ACC112 (cell line): ENCODE measurements around the gene FAM32A.

ENCODE experiments used
- H2AFZ ChIP-seq: fragments of 200-600 bp; sonication (generic); one replicate; pipeline ENCODE4 v1.6.0; 2017; ENCODE audit warnings: antibody characterized with exemption, low read length; ENCODE audit not compliant: unreplicated experiment
- H3K27ac ChIP-seq: fragments of 200-600 bp; sonication (generic); 2 replicates; pipeline ENCODE4 v1.5.1; 2014; ENCODE audit warnings: low read depth, mild to moderate bottlenecking, antibody characterized with exemption, low read length, moderate library complexity
- H3K27me3 ChIP-seq: fragments of 200-600 bp; sonication (generic); 2 replicates; pipeline ENCODE4 v1.6.1; 2014; ENCODE audit warnings: mild to moderate bottlenecking, antibody characterized with exemption, low read length, moderate library complexity, mixed read lengths; ENCODE audit not compliant: insufficient read depth
- H3K36me3 ChIP-seq: fragments of 200-600 bp; sonication (generic); 2 replicates; pipeline ENCODE4 v1.6.1; 2016; ENCODE audit warnings: mild to moderate bottlenecking, antibody characterized with exemption, low read length, moderate library complexity, mixed read lengths; ENCODE audit not compliant: insufficient read depth
- H3K4me1 ChIP-seq: fragments of 200-600 bp; sonication (generic); one replicate; pipeline ENCODE4 v1.6.1; 2016; ENCODE audit warnings: low read length, mixed read lengths; ENCODE audit not compliant: insufficient read depth, unreplicated experiment, control insufficient read depth
- H3K4me3 ChIP-seq: fragments of 200-600 bp; sonication (generic); 2 replicates; pipeline ENCODE4 v1.5.1; 2014; ENCODE audit warnings: mild to moderate bottlenecking, low read depth, low read length
- H3K79me2 ChIP-seq: fragments of 200-600 bp; sonication (generic); one replicate; pipeline ENCODE4 v1.6.0; 2016; ENCODE audit warnings: low read length; ENCODE audit not compliant: control insufficient read depth, unreplicated experiment, insufficient read depth

The FAM32A gene

DNA sequence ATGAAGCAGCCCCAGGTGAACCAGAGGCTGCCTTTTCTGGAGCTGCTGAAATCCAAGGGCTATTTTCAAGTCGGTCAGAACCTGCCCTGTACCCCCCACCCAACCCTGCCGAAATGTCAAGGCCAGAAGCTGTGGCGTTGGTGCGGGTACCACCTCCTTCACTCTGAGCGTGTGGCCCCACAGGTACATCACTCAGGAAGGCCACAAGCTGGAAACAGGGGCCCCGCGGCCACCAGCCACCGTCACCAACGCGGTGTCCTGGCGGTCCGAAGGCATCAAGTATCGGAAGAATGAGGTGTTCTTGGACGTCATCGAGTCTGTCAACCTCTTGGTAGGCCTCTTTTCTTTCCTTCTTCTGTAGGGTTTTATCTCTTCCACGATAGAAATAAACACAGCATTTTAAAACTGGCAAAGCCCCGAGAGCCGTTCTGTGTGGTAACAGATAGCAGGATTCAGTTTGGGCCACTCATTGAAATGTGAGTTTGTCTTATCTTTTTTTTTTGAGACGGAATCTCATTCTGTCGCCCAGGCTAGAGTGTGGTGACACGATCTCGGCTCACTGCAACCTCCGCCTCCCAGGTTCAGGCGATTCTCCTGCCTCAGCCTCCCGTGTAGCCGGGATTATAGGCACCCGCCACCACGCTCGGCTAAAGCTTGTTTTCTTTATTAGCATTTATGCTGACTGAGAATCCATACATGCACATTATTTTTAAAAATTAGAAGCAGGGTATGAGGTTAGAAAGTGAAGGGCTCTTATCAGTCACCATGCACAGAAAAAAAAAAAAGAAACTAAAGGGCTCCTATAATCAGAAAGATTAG is 23.8 kb downstream of the FAM32A start:
- Histone ChIP-seq H3K4me3 (no peak overlapping the region), H3K27me3 (no peaks in the 10 kb centered on the region), H2AFZ (no peak overlapping the region), H3K79me2 (peaks cover 11% of the 10 kb centered on the region), H3K4me1 (no peaks in the 10 kb centered on the region), H3K36me3 (peaks cover 18% of the 10 kb centered on the region; the same call in 1 of the 2 replicates), H3K27ac (no peak overlapping the region)

DNA sequence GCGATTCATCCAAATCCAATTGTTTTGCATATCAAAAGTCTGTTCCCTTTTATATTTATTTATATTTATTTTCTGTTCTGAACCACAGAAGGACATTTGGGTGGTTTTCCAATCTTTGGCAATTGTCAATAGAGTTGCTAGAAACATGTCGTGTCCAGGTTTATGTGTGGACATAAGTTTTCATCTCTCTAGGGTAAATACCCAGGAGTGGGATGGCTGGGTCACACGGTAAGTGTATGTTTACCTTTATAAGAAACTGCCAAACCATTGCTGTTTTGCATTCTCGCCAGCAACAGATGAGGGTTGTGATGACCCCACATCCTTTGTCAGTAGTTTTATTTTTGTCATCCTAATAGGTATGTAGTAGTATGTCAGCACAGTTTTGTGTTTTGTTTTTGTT is 25.0 kb downstream of the FAM32A start:
- Histone ChIP-seq H3K36me3 (peaks cover 18% of the 10 kb centered on the region; the same call in 1 of the 2 replicates), H3K4me1 (no peaks in the 10 kb centered on the region), H3K27me3 (no peaks in the 10 kb centered on the region), H2AFZ (no peak overlapping the region), H3K27ac (no peak overlapping the region), H3K4me3 (no peak overlapping the region), H3K79me2 (peaks cover 16% of the 10 kb centered on the region)

DNA sequence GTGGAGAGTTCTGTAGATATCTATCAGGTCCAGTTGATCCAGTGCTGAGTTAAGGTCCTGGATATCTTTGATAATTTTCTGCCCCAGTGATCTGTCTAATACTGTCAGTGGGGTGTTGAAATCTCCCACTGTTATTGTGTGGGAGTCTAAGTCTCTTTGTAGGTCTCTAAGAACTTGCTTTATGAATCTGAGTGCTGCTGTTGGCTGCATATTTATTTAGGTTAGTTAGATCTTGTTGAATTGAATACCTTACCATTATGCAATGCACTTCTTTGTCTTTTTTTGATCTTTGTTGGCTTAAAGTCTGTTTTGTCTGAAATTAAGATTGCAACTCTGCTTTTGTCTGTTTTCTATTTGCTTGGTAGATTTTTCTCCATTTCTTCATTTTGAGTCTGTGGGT is 27.9 kb downstream of the FAM32A start:
- Histone ChIP-seq H3K27me3 (no peaks in the 10 kb centered on the region), H3K27ac (no peak overlapping the region), H3K4me3 (no peak overlapping the region), H2AFZ (no peak overlapping the region), H3K79me2 (peaks cover 24% of the 10 kb centered on the region), H3K36me3 (peaks cover 17% of the 10 kb centered on the region), H3K4me1 (no peaks in the 10 kb centered on the region)

DNA sequence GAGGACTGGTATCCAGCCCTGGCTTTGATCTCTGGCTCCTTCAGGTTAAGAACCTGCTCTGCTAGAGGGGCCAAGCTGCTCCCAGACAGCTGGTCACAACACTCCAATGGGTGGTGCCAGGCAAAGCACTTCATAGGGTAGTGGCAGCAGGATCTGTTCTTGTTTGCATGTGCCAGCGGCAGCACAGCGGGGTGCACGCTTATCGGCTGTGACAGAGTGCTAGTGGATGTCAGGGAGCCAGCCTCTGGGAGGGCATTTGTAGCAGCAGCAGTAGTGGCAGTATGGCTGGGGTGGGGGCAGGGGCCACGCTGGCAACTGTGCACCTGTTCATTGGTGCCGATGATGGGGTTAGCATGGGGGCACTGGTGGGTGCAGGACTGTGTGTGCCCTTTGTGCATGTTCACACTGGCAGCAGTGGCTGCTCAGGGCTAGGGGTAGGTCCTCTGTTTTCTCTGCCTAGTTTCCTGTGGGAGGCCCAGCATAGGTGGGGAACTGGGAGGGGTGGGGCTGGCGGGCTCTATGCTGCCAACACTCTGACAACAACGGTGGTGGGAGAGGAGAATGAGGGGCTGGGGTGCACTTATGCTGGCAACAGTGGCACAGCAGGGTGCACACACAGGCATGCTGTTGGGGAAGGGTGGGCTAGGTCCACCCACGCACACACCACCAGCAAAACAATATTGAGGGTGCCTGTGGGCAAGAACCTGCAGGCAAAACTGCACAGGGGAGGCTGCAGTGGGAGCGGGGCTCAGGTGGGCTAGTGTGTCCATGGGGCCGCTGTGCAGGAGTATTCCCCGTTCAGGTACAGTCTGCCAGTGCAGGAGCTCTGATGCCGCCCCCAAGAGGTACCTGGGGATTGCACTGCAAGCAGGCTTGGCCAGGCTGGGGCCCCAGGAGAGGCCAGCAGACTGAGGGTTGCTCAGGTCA is 31.8 kb downstream of the FAM32A start:
- H3K27me3 ChIP-seq = no peaks in the 10 kb centered on the region
- no peak overlapping the region for H3K4me3 ChIP-seq
- no peaks in the 10 kb centered on the region for H3K4me1 ChIP-seq
- peaks cover 20% of the 10 kb centered on the region for H3K79me2 ChIP-seq
- H3K36me3 ChIP-seq = peaks cover 27% of the 10 kb centered on the region
- H3K27ac ChIP-seq = no peak overlapping the region
- no peak overlapping the region for H2AFZ ChIP-seq

DNA sequence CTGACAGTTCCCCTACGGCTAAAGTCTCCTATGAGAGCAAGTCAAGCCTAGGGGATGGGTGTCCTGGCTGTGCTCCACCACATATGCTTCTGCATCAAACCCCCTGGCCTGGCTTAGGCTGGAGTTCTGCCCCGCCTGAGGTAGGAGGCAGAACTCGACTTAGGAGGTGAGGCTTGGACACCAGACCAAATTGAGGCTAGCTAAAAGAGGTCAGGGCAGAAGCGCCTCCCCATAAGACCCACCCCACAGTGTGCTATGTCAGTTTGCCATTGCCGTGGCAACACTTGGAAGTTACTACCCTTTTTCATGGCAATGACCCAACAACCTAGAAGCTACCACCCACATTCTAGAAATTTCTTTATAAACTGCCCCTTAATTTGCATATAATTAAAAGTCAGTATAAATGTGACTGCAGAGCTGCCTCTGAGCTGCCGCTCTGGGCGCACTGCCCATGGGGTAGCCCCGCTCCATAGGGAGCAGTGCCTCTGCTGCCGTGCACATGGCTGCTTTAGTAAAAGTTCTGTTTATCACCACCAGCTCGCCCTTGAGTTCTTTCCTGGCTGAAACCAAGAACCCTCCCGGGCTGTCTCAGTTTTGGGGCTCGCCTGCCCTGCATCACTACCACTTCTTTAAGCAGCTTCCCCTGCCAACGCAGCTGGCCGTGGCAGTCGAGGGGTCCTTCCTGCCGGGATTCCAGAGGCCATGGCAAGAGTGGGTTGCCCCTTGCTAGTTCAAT is 32.7 kb downstream of the FAM32A start:
- Histone ChIP-seq H2AFZ (no peak overlapping the region), H3K27me3 (no peaks in the 10 kb centered on the region), H3K79me2 (peaks cover 13% of the 10 kb centered on the region), H3K4me3 (no peak overlapping the region), H3K36me3 (peaks cover 30% of the 10 kb centered on the region), H3K27ac (no peak overlapping the region), H3K4me1 (no peaks in the 10 kb centered on the region)

DNA sequence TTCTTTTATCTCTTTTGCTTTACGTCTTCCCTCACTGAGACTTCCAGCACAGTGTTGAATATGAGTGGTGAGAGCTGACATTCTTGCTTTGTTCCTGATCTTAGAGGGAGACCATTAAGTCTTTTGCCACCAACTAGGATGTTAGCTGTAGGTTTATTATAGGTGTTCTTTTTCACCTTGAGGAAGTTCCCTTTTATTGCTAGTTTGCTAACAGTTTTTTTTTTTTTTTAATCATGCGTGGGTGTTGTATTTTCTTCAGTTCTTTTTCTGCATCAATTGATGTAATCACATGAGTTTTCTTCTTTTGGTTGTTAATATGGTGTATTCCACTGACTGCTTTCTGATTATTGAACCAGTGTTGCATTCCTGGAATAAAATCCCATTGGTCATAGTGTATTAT is 33.6 kb downstream of the FAM32A start:
- peaks cover 16% of the 10 kb centered on the region for H3K79me2 ChIP-seq
- H3K36me3 ChIP-seq = peaks cover 32% of the 10 kb centered on the region
- H3K4me3 ChIP-seq = no peak overlapping the region

DNA sequence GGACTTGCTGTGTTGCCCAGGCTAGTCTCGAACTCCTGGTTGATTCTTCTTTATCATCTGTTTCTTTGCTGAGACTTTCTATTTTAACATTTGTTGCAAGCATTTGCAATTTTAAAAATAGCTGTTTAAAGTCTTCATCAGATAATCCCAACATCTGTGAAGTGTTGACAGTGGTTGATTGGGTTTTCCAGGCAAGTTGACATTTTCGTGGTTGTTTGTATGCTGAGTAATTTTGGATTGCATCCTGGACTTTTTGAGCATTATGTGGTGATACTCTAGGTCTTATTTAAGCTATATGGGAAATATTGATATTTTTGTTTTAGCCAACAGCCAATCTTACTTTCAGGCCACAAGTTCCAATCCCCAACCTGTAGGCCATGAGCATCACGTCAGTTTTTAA is 37.6 kb downstream of the FAM32A start:
- H2AFZ ChIP-seq = no peak overlapping the region
- no peaks in the 10 kb centered on the region for H3K4me1 ChIP-seq
- peaks cover 32% of the 10 kb centered on the region for H3K36me3 ChIP-seq
- no peak overlapping the region for H3K4me3 ChIP-seq
- H3K79me2 ChIP-seq = peaks cover 4% of the 10 kb centered on the region
- no peak overlapping the region for H3K27ac ChIP-seq
- no peaks in the 10 kb centered on the region for H3K27me3 ChIP-seq

More for the DNA sequence above, 33.6 kb downstream of the FAM32A start:
- Histone ChIP-seq H3K27ac (no peak overlapping the region), H3K27me3 (no peaks in the 10 kb centered on the region), H2AFZ (no peak overlapping the region), H3K4me1 (no peaks in the 10 kb centered on the region)

DNA sequence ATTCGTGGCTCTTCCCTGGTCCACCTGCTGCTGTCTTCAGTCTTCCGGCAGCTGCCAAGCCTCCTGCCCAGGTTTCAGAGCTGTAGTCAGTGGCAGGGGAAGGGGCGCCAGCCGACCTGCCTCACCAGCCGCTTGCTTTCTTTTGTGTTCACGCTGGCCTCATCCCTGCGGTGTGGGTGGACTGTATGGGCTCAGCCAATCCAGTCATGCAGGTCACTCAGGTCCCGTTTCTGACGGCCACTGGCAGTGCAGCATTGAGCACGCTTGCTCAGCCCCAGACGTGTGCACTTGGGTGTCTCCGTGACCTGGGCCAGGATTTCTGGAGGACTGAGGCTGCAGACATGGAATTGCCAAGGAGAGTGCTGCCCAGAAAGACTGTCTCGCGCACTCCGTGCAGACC is 38.5 kb downstream of the FAM32A start:
- H3K4me1 ChIP-seq = no peaks in the 10 kb centered on the region
- no peaks in the 10 kb centered on the region for H3K27me3 ChIP-seq
- H3K36me3 ChIP-seq = peaks cover 32% of the 10 kb centered on the region
- peaks cover 4% of the 10 kb centered on the region for H3K79me2 ChIP-seq
- no peak overlapping the region for H3K27ac ChIP-seq
- H2AFZ ChIP-seq = no peak overlapping the region
- no peak overlapping the region for H3K4me3 ChIP-seq

DNA sequence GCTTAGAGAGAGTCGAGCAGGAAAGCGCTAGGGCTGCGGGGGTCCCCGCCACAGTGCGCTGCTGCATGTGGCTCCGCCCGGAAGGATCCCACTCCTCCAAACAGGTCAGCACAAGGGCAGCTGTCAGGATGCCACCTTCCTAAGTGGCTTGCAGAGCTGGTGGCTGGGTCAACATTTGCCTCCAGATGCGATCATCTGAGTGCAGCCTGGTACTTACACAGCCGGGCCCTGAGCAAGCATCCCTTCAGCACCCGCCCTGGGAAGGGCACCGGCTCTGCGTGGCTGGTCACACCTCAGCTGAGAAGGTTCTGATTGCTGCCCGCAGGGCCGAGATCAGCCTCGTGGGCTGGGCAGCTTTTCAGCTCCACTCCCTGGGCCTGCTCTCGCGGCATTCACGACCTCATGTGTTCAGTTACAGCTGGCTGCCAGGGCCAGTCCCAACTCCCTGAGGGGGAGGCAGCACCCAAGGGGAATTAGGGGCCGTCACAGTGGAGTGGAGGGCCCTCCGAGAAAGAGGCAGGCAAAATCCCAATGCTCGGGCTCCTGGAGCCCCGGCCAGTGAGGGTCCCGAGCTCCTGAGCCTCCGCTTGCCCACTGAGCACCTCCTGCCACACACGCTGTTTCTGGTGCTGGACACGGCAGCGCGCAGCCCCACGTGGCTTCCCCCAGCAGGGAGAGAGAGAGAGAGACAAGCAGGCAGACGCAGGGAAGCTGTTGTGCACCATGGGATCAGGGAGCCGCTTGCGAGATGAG is 39.3 kb downstream of the FAM32A start:
- Histone ChIP-seq H3K36me3 (peaks cover 28% of the 10 kb centered on the region), H3K27me3 (no peaks in the 10 kb centered on the region), H2AFZ (no peak overlapping the region), H3K27ac (no peak overlapping the region), H3K4me1 (no peaks in the 10 kb centered on the region), H3K4me3 (no peak overlapping the region), H3K79me2 (peaks cover 4% of the 10 kb centered on the region)
